NCI-H2081 treated with DMSO at 0.1 percent for 48 hours (cell line): ENCODE measurements around the gene GPBP1.

Experiments
- DNase-seq: peaks from one replicate; lab custom pipeline; 2025; lab: John Stamatoyannopoulos, UW

GPBP1 gene

DNA sequence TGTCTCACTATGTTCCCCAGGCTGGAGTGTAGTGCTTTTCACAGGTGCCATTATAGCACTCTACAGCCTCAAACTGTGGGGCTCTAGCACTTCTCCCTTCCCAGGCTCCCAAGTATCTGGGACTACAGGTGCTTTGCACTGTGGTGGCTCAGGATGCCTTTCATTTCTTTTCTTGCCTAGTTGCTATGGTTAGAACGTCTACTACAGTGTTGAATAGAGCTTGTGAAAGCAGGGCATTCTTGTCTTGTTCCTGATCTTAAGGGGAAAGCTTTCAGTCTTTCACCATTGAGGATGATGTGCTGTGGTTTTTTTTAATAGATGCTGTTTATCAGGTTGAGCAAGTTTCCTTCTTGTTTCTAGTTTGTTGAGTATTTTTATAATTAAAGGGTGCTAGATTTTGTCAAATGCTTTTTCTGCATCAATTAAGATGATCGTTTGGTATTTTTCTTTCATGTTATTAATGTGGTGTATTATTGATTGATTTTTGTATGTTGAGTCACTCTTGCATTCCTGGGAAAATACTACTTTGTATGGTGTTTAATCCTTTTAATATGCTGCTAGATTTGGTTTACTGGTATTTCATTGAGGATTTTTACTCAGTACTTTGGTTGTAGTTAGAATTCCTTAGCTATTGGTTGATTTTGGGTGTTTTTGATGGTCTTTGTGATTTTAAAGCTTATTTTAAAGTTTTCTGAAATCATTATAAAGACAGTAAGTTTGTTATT is 35.6 kb downstream of the GPBP1 start:
- no peak for DNase-seq

GRCh38 chr5:57210633-57211032 is 36.8 kb downstream of the GPBP1 start:
- DNase-seq: no peak

- DNase-seq: no peak
These were observed 37.2 kb downstream of the GPBP1 start for GRCh38 chr5:57211039-57211438.

- DNase-seq: no peak
These were observed 41.9 kb downstream of the GPBP1 start for GRCh38 chr5:57215629-57216195.

DNA sequence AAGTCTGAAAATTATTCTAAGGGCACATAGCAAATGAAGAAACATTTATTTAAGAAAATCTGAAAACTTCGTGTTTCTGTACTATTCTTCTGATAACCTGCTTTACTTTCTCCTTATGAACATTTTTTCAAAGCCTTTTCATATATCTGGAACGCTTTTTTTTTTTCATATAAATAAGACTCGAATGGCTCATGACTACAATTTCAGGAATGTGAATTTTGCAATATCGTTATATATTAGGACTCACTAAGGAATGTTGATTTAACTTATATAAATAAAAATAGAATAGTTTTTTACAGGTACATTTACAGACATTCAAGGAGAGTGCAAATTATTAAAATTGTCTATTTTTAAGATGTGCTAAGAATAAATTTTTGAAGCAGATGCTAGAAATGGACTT is 42.9 kb downstream of the GPBP1 start:
- no peak for DNase-seq

DNA sequence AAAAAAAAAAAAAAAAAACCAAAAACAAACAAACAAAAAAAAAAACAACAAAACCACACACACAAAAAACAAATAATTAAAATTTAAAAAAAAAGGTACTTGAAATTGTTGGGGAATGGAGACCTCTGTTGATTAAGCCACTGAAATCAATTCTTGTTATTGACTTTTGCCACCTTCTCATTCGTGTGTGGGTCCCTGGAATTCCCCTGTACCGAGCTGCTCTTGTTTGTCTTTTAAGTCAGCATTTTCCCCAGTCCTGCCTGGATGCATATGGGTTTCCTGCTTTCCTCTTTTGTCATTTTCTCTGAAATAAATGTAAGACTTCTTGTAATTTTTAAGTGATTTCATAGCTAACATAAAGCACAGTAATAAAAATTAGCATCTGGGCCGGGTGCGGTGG is 45.5 kb downstream of the GPBP1 start:
- DNase-seq: no peak

DNA sequence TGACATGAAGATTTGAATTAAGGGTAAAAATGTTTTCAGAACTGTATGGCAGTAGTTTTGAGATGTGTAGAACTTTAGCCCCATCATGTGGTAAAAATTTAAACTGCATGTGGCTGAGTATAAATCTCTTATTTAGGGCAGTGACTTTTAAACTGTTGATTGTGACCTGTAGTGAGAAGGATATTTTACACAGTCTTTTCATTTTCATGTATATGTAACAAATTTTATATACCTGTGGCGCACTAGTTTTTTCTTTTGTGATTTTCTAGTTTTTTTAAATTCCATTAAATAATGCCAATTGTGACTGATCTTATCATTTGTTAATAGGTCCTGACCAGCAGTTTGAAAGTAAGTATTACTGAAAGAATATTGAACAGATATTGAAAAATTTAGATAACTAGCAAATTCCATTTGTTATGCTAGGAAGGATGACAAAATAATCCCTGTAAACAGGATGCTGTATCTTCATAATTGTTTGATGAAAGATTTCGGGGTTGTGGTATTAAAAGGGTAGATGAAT is 47.2 kb downstream of the GPBP1 start:
- DNase-seq: no peak

DNA sequence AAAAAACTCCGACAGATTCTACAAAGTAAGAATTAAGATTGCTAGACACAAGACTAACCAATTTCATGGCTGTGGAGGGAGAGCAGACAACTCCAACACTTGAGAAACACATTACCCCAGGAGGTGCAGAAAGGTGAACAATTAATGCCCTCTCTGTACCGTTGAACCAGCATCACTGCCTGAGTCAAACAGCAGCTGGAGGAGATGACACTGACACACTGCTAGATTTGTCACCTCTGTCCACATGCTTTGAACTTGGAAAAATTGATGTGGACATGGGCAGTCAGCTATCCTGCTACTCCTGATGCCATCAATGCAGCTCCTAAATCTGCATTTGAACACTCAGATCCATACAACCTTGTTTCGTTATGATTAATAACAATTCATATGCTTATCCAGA is 51.7 kb downstream of the GPBP1 start:
- DNase-seq: no peak

DNA sequence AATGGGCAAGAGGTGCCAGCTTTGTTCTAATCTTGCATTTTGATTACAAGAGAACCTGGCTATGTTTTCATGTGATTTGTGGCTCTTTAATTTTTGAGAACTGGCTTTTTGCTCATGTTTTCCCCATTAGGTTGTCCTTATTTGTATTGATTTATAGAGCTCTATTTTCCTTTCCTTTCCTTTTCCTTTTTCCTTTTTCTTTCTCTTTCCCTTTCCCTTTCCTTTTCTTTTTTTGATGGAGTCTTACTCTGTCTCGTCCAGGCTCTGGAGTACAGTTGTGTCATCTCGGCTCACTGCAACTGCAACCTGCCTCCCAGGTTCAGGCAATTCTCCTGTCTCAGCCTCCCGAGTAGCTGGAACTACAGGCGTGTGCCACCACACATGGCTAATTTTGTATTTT is 55.5 kb downstream of the GPBP1 start:
- DNase-seq: no peak

GRCh38 chr5:57231607-57232006 is 57.7 kb downstream of the GPBP1 start:
- no peak for DNase-seq

- no peak for DNase-seq
These were observed 58.6 kb downstream of the GPBP1 start for GRCh38 chr5:57232293-57233033.

DNA sequence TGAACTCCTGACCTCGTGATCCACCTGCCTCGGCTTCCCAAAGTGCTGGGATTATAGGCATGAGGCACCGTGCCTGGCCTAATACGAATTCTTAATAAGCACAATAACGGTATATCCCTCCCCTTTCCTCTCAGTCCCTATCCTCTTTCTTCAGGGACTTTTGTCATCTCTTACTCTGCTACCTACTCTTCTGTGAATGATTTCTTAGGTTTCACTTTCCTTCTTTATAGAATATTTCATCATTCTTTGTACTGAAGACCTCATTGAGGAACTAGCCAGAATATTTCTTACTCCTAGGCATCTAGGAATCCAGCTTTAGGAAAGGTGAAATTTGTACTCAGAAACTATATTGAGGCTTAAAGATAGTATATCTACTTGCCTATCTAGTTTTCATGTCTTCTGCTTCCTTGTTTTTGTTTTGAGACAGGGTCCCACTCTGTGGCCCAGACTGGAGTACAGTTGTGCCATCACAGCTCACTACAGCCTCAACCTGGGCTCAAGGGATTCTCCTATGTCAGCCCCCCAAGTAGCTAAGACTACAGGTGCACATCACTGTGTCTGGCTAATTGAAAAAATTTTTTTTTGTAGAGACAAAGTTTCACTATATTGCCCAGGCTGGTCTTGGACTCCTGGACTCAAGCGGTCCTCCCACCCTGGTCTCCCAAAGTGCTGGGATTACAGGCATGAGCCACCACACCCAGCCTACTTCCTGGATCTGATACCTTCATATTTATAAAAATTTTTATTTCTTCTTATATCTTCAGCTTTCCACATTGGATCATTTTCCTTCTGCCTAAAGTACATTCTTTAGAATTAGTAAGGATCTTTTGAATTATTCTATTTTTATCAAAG is 69.7 kb downstream of the GPBP1 start:
- no peak for DNase-seq

- no peak for DNase-seq
These were observed 70.5 kb downstream of the GPBP1 start for GRCh38 chr5:57244331-57244730.

DNA sequence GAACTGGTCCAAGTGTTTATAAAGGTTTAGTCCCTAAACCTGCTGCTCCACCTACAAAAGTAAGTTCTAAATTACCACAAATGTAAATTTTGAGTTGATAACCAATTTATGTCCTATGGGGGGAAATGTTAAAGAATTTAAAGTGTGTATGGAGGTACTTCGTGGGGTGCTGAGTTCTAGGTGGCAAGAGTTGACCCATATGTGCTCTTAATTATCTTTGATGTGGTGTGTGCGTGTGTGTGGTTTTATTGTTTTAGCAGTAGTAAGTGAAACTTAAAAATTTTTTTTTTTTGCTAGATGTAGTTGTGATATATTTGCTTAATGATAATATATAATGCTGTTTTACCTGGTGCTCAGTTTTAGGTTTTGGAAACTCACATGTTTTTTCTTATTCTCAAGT is 72.6 kb downstream of the GPBP1 start:
- no peak for DNase-seq

DNA sequence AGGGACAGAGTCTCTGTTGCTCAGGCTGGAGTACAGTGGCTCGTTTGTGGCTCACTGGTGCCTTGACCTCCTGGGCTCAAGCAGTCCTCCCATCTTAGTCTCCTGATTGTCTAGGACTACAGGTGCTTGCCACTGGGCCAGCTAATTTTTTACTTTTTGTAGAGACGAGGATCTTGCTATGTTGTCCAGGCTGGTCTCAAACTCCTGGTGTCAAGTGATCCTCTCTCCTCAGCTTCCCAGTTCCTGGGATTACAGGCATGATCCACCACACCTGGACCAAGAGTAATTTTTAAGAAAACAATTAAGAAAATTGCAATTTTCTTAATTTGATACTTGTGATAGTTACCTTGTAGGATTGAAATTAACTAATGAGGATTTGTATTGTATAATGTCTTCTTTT is 73.9 kb downstream of the GPBP1 start:
- no peak for DNase-seq

- DNase-seq: no peak
These were observed 75.5 kb downstream of the GPBP1 start for GRCh38 chr5:57249265-57249874.

GRCh38 chr5:57258052-57258451 is 84.2 kb downstream of the GPBP1 start:
- no peak for DNase-seq

- no peak for DNase-seq
These were observed 85.1 kb downstream of the GPBP1 start for GRCh38 chr5:57258943-57259342.

GRCh38 chr5:57259704-57260103 is 85.8 kb downstream of the GPBP1 start:
- no peak for DNase-seq

GRCh38 chr5:57262541-57262940 is 88.7 kb downstream of the GPBP1 start:
- no peak for DNase-seq

DNA sequence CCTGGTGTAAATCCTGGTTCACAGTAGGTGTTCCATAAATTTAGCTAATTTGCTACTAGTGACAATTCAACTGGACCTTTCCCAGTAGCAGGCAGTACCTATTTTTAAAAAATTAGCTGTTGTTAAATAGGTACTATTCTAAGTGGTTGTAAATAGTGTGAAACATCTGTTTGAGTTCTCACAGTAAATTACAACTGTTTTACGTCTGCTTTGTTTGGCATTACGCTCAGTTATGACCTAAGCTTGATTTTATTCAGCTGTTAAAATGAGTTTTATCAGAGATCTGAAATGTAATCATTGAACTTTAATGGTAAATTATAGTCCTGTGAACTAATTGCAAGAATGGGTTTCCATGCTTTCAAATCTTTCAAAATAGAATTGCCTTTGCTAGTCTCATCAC is 93.9 kb downstream of the GPBP1 start:
- no peak for DNase-seq

GRCh38 chr5:57276353-57276752 is 102.5 kb downstream of the GPBP1 start:
- no peak for DNase-seq
